Pericardium fibroblast (primary cell): ENCODE results near the gene RCOR3. TPM values are rescaled to one million over a fixed set of nuclear protein-coding genes. Genes with fewer than 3 reads are reported as not detected.

Source experiments
- total RNA-seq: library from RNA; depleted of rRNA; stranded (reverse); fragments of >200 nt; gene quantifications from 2 replicates; pipeline ENCODE4 v1.2.3, GENCODE V29; 2015

RCOR3 gene
- total RNA-seq, result 14.9 and 17.3 TPM in 2 replicates

DNA sequence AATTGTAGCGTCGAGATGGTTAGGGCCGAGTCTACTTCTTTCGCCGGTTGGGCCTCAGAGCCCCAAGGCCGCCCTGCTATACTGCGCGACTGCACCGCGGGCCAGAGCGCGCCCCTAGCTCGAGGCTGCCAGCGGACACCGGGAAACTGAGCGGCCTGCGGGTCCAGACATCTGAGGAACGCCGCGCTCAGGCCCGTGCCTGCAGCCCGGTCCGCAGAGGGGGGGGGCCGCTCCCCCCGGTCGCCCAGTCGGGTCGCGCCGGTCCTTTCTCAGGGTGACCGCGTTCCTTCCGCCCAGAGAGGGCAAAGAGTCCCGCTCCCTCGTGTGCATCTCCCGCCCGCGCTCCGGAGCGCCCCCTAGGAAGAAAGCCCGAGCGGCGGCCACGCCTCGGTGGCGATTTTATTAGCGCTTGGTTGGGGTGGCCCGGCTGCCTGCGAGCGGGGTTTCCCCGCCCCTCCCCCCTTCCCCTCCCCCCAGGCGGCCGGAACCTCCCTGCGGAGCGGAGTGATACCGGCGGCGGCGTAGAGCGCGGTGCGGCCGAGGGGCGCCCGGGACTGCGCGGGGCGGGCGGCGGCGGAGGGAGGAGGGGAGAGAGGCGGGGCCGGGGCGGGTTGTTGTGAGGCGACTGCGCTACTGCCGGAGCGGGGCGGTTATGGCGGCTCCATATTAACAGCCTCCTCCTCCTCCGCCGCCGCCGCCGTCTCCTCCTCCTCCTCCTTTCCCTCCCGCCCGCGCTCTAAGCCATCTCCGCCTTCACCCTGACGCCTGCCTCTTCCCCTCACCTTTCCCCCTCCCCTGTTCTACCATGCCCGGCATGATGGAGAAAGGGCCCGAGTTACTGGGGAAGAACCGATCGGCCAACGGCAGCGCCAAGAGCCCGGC, at the start of gene RCOR3:
RCOR3 (plus strand) TSS at position 611 of the 882 bp plus-strand sequence; CDS start at position 806, 195 bp downstream.

DNA sequence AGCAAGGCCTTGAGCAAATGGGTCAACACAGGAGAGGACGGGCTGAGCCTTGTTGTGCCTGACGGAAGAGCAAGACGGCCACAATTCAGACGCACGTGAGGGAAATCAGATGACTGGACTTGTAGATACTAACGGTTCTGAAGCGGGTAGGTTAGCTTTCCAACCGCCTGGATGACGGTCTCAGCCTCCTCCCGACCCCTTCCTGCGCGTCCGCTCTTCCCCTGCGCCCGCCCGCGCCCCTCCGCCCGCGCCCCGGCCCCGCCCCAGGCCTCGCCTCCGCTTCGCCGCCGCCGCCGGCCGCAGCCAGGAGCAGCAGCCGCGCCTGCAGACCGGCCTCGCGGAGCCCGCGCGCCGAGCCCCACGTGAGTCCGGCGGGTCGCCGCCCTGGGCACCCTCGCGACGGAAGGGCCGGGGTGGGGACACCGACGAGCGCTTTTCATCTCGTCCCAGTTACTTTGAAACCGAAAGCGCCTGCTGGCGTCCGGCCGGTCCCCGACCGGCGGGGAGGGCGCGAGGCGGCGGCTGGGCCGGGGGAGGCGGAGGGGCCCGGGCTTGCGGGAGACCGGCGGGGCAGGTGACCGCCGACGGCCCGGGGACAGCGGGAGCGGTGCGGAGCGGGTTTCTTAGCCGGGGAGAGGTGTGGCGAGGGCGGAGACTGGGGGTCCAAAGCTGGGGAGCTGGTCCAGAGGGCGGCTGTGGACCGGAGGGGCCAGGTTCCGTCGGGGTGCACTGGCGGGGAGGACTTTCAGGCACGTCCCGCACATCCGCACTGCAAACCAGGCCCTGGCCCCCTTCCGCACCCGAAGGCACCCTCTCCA, 67.6 kb downstream of the RCOR3 start, which contains the start of gene TRAF5:
TRAF5 (plus strand) TSS at position 306 of the 818 bp plus-strand sequence. CDS start 26,407 bp downstream, outside the sequence.

Other genes with a start within 250 kb of the RCOR3 start
- gene KCNH1, start 125.2 kb upstream of the RCOR3 start, total RNA-seq, result not detected in 2 replicates
- gene TRAF5, start 67.5 kb downstream of the RCOR3 start, total RNA-seq, result 3.0 and 12.3 TPM in 2 replicates
- not detected in 2 replicates for gene RD3, start 232.8 kb downstream of the RCOR3 start, total RNA-seq